ENCODE data around the gene DDX5.
"Not testable (repeated sequence)": the region's sequence is repeated elsewhere in the genome, so short reads cannot be mapped to it uniquely, and the experiment has no call there.

- TF ChIP-seq, protein P1, sequence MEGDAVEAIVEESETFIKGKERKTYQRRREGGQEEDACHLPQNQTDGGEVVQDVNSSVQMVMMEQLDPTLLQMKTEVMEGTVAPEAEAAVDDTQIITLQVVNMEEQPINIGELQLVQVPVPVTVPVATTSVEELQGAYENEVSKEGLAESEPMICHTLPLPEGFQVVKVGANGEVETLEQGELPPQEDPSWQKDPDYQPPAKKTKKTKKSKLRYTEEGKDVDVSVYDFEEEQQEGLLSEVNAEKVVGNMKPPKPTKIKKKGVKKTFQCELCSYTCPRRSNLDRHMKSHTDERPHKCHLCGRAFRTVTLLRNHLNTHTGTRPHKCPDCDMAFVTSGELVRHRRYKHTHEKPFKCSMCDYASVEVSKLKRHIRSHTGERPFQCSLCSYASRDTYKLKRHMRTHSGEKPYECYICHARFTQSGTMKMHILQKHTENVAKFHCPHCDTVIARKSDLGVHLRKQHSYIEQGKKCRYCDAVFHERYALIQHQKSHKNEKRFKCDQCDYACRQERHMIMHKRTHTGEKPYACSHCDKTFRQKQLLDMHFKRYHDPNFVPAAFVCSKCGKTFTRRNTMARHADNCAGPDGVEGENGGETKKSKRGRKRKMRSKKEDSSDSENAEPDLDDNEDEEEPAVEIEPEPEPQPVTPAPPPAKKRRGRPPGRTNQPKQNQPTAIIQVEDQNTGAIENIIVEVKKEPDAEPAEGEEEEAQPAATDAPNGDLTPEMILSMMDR (conservative IDR thresholded peaks at IDR 0.05; ENCODE audit: low read depth, low read length): not testable (repeated sequence)
- not testable (repeated sequence) for TF ChIP-seq POLR2A (IDR thresholded peaks at IDR 0.05; ENCODE audit: low read depth, low read length); RAD21 (IDR thresholded peaks at IDR 0.05; ENCODE audit: low read length); NFE2L2 (IDR thresholded peaks at IDR 0.05; ENCODE audit: low read depth, low read length); FOS (IDR thresholded peaks at IDR 0.05; ENCODE audit: low read depth, low read length); SMC3 (IDR thresholded peaks at IDR 0.05; ENCODE audit: low read depth, low read length); RCOR1 (IDR thresholded peaks at IDR 0.05; ENCODE audit: insufficient replicate concordance, low read length); RFX5 (IDR thresholded peaks at IDR 0.05; ENCODE audit: low read depth, low read length); CEBPB (IDR thresholded peaks at IDR 0.05; ENCODE audit: low read depth, low read length)
- TF ChIP-seq, protein P2, sequence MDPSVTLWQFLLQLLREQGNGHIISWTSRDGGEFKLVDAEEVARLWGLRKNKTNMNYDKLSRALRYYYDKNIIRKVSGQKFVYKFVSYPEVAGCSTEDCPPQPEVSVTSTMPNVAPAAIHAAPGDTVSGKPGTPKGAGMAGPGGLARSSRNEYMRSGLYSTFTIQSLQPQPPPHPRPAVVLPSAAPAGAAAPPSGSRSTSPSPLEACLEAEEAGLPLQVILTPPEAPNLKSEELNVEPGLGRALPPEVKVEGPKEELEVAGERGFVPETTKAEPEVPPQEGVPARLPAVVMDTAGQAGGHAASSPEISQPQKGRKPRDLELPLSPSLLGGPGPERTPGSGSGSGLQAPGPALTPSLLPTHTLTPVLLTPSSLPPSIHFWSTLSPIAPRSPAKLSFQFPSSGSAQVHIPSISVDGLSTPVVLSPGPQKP (IDR thresholded peaks at IDR 0.05; ENCODE audit: borderline replicate concordance, low read depth, low read length): not testable (repeated sequence)
Measured at GRCh38 chr17:64459818-64460217, 46.3 kb downstream of the DDX5 start.

Data from IMR-90 (cell line).